C4-2B (cell line): ENCODE data around the gene SYTL4.

Source experiments
- H3K27ac ChIP-seq: fragments of 450-650 bp; 2 replicates; pipeline ENCODE4 v1.5.1; 2017
- ZFX ChIP-seq: fragments of 450-650 bp; IDR thresholded peaks from 2 replicates; pipeline ENCODE4 v1.6.1; 2017
- TF ChIP-seq, protein P1 (sequence below): fragments of 450-650 bp; conservative IDR thresholded peaks from 2 replicates; pipeline ENCODE4 v1.5.1; 2017; ENCODE audit warnings: mild to moderate bottlenecking

Gene SYTL4

DNA sequence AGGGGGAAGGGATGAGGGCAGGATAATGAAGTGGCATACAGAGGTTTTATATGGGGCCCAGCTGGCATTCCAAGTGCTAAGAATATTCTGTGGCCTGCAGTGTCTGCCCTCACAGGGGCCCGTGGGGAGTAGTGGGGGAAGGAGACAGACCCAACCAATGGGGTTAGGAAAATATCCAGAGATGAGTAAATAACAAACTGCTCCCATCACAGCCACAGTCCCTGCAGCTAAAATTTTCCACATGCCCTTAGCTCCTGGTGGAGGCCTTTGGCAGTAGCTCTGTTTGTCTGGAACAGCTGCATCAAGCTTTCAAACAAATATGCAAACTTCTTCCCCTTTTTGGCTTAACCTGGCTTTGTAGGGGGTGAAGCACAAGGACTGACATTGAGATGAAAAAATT lies 84.8 kb downstream of the SYTL4 start:
- TF ChIP-seq, protein P1, sequence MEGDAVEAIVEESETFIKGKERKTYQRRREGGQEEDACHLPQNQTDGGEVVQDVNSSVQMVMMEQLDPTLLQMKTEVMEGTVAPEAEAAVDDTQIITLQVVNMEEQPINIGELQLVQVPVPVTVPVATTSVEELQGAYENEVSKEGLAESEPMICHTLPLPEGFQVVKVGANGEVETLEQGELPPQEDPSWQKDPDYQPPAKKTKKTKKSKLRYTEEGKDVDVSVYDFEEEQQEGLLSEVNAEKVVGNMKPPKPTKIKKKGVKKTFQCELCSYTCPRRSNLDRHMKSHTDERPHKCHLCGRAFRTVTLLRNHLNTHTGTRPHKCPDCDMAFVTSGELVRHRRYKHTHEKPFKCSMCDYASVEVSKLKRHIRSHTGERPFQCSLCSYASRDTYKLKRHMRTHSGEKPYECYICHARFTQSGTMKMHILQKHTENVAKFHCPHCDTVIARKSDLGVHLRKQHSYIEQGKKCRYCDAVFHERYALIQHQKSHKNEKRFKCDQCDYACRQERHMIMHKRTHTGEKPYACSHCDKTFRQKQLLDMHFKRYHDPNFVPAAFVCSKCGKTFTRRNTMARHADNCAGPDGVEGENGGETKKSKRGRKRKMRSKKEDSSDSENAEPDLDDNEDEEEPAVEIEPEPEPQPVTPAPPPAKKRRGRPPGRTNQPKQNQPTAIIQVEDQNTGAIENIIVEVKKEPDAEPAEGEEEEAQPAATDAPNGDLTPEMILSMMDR = no peak
- TF ChIP-seq ZFX = no peak
- no peak overlapping the region for H3K27ac ChIP-seq

DNA sequence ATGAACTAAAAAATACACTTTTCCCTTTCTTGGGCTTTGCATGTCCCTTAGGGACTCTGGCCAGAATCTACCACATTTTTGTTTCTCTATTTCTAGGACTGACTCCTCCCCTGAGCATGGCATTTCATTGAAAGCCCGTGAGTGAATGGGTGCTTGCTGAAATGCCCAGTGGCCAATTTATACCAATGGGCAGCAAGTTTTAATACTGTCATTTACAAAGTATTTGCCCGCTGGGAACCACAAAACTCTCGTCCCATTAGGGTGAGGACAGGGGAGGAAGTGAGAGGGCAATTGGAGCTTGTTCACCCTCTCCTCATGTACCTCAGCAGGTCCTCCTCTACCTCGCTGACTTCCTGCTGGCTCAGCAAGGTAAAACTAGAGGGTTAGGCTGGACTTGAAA lies 86.8 kb downstream of the SYTL4 start:
- no peak for TF ChIP-seq ZFX
- TF ChIP-seq, protein P1 = no peak
- no peak overlapping the region for H3K27ac ChIP-seq

DNA sequence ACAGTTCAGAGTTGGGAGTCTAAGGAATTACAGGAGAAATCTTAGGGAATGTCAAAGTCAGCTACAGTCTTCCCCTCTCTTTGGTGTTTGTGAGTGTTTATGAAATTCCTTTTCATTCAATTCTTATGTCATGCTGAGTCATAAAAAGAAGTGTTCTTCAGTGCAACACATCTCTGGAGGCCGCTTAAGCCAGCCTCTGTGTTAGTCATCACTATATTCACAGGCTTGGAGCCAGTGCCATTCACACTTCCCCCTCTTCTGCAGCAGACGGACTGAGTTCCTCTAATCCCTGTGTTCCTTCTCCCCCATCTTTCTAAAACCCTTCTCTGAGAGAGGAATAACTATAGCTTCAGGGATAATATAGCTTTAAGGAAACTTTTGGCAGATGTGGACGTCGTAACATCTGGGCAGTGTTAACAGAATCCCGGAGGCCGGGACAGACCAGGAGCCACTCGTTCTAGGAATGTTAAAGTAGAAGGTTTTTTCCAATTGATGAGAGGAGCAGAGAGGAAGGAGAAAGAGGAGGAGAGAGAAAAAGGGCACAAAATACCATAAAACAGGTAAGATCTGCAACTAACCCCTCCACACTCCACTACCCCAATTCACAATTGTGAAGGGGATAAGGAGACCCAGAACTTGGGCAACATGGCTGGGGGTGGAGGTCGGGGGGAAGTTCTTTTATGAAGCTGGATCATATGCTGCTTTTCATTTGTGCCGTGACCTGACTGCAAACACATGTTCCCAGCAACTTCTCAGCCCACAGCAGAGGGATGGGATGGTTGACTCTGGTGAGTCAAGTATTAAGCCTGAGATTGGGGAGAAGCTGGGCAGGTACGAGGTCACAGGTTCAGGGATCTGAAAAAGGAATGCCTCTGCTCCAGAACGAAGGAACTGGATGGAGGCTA lies 87.7 kb downstream of the SYTL4 start, which contains the start of gene SRPX2:
Gene SRPX2 (plus strand): TSS at position 244 of the 905 bp plus-strand sequence. CDS start 2,124 bp downstream, outside the sequence.
- TF ChIP-seq, protein P1 = no peak
- TF ChIP-seq ZFX = no peak
- no peak within 1 kb of the TSS for H3K27ac ChIP-seq

DNA sequence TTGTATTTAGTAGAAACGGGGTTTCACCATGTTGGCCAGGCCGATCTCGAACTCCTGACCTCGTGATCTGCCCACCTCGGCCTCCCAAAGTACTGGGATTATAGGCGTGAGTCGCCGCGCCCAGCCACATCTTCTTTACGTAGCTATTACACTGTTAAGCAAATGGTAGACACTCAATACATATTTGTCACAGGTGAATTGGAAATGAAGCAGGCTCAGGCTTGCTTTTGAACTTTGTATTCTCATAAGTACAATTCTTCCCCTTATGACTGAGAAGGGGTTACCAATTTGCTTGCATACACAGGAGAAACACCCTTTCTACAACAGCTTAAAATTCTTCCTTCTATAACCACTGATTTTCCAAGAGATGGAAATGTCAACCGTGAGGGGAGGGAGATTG lies 88.7 kb downstream of the SYTL4 start:
- no peak overlapping the region for H3K27ac ChIP-seq
- TF ChIP-seq, protein P1 = no peak
- no peak for TF ChIP-seq ZFX

DNA sequence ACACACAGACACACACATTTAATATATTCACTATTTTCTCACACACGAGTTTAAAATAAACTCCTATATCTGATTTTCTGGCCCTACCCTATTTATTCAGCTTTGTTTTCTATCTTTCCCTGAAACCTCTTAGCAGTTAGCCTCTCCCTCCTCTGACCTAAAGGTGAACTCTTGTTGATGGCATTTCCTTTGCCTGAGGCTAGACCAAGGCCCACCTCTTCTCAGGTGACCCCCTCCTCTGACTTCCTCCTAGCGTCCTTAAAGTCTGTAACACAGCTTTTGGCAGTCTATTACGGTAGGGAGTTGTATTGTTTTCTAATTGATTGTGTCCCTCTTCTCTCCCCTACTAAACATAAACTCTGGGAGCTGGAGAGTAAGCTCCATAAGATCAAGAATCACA lies 89.6 kb downstream of the SYTL4 start:
- no peak overlapping the region for H3K27ac ChIP-seq
- TF ChIP-seq, protein P1 = no peak
- TF ChIP-seq ZFX = no peak

DNA sequence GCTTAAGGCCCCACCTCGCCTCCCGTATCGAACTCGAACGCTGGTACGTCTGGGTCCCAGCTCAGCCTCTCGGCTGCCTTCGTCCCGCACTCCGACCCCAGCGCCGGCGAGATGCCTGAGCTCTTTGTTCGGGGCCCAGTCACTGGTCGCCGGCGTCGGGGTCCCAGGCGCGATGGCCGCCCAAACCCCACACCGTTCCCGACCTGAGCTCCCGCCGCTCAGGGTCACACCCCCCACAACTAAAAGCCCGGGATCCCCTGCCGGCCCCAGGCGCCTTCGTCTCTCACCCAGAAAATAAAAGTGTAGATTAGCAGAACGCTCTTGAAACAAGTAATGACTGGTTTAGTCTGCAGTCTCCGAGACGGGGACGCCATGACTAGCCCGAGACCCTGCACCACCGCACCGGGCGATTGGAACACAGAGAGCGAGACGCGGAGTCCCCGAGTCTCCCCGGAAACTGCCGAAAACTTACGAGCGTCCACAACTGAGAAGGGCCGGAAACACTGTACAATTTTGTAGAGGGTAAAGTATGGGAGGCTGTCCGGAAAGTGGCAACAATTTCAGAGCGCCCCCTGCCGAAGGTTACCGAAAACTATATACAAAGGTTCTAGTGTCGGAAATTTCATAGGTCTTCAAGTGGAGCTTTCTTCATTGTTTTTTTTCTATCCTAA lies 95.5 kb downstream of the SYTL4 start, which contains the start of gene TSPAN6:
Gene TSPAN6 (minus strand): TSS at position 486 of the 671 bp plus-strand sequence. CDS start 112 bp downstream, at position 374.
- no peak for TF ChIP-seq ZFX
- TF ChIP-seq, protein P1 = peak; percentile 71
- peak within 1 kb of the TSS; percentile 55 for H3K27ac ChIP-seq

DNA sequence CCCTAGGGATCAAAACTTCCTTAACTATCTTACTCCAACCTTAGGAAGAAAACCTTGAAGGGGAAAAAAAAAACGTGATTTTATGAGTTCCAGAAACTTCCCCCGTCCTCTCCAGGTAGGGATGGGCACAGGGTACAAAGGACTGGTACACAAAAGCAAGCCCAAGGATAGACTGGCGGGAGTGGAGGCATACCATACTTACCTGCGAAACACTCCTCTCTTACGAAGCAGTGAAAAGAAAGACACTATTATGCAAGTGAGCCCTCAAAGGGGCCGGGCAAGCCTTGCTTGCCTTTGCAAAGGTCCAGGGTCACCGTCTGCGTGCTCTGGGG lies 96.0 kb downstream of the SYTL4 start:
- peak overlapping the region; percentile 55 for H3K27ac ChIP-seq
- TF ChIP-seq ZFX = no peak
- TF ChIP-seq, protein P1 = no peak
